HG03460 (cell line): ENCODE data around the gene KRTAP2-1.
"Not testable (repeated sequence)": the region's sequence is repeated elsewhere in the genome, so short reads cannot be mapped to it uniquely, and the experiment has no call there.

ENCODE experiments used
- ATAC-seq: cut with Tn5 transposase; IDR thresholded peaks from one replicate; pipeline ENCODE4 v1.9.1; 2021; ENCODE audit not compliant: unreplicated experiment

KRTAP2-1 gene

GRCh38 chr17:41046735-41047465, at the start of gene KRTAP2-1:
KRTAP2-1 (minus strand) TSS chr17:41047316; CDS start chr17:41047267, 49 bp downstream.
- ATAC-seq = not testable (repeated sequence)

GRCh38 chr17:41096055-41096454, 48.9 kb upstream of the KRTAP2-1 start:
- ATAC-seq = no peak

GRCh38 chr17:41088760-41089352, 41.7 kb upstream of the KRTAP2-1 start:
- ATAC-seq = not testable (repeated sequence)

GRCh38 chr17:41084100-41084856, 37.2 kb upstream of the KRTAP2-1 start, which contains the start of gene KRTAP4-7:
KRTAP4-7 (plus strand) TSS chr17:41084150; CDS start chr17:41084207, 57 bp downstream.
- not testable (repeated sequence) for ATAC-seq

- not testable (repeated sequence) for ATAC-seq
Measured at GRCh38 chr17:41083427-41083826, 36.3 kb upstream of the KRTAP2-1 start.

GRCh38 chr17:41082626-41083025, 35.5 kb upstream of the KRTAP2-1 start:
- no peak for ATAC-seq

GRCh38 chr17:41076788-41077187, 29.7 kb upstream of the KRTAP2-1 start:
- ATAC-seq = no peak

GRCh38 chr17:41073676-41074075, 26.6 kb upstream of the KRTAP2-1 start:
- ATAC-seq = no peak

- ATAC-seq = no peak
Measured at GRCh38 chr17:41071606-41072360, 24.7 kb upstream of the KRTAP2-1 start.

GRCh38 chr17:41069031-41069430, 21.9 kb upstream of the KRTAP2-1 start:
- ATAC-seq = no peak

GRCh38 chr17:41067281-41067680, 20.2 kb upstream of the KRTAP2-1 start:
- no peak for ATAC-seq

GRCh38 chr17:41065829-41066624, 18.9 kb upstream of the KRTAP2-1 start, which contains the start of gene KRTAP2-4:
KRTAP2-4 (minus strand) TSS chr17:41065879; CDS start chr17:41065845, 34 bp downstream.
- ATAC-seq = no peak

GRCh38 chr17:41065016-41065689, 18.0 kb upstream of the KRTAP2-1 start:
- ATAC-seq = not testable (repeated sequence)

GRCh38 chr17:41064301-41064700, 17.2 kb upstream of the KRTAP2-1 start:
- ATAC-seq = no peak

- no peak for ATAC-seq
Measured at GRCh38 chr17:41063449-41063848, 16.3 kb upstream of the KRTAP2-1 start.

GRCh38 chr17:41061964-41062363, 14.8 kb upstream of the KRTAP2-1 start:
- no peak for ATAC-seq

GRCh38 chr17:41060052-41060604, 13.0 kb upstream of the KRTAP2-1 start, which contains the start of gene KRTAP2-3:
KRTAP2-3 (minus strand) TSS chr17:41060114; CDS start chr17:41060050, 64 bp downstream.
- ATAC-seq = no peak

- not testable (repeated sequence) for ATAC-seq
Measured at GRCh38 chr17:41059276-41060051, 12.3 kb upstream of the KRTAP2-1 start.
